GM18520 (cell line): Measurements from ENCODE around the gene SNX9.
A peak's percentile ranks its signal among the peaks of the same experiment; 100 is the strongest.

Source experiments
- ATAC-seq: cut with Tn5 transposase; IDR thresholded peaks from one replicate; pipeline ENCODE4 v1.9.1; 2021; ENCODE audit not compliant: unreplicated experiment

Gene SNX9

DNA sequence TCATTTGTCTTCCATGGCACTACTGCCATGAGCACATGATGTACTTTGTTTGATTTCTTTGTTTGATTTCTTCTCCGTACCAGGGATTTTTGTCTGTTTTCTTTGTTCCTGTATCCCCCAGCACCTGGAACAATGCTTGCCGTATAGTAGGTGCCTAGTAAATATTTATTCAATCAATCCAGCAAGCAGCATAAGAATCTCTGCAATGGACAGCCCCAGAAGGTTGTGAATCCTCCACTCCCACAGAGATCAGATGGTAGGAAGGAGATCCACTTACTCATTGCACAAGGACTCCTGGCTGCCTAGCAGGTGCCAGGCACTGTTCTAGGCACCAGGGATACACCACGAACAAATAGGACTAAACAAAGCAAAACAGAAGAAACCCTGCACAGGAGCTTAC is 151.9 kb downstream of the SNX9 start:
- no peak for ATAC-seq

DNA sequence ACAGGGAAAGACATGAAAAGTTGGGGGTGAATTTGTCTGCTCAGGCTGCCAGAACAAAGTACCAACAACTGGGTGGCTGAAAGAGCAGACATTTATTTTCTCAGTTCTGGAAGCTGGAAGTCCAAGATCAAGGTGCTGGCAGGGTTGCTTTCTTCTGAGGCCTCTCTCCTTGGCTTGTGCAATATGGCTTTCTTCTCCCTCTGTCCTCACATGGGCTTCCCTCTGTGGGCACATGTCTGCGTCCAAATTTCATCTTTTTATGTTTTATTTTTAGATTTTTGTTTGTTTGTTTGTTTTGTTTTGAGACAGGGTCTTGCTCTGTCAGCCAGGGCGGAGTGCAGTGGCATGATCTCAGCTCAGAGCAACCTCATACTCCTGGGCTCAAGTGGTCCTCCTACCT is 152.4 kb downstream of the SNX9 start:
- ATAC-seq = no peak

- ATAC-seq = no peak
These were observed 153.5 kb downstream of the SNX9 start for GRCh38 chr6:157976345-157977175.

GRCh38 chr6:157977176-157977804 is 154.2 kb downstream of the SNX9 start:
- ATAC-seq = no peak

DNA sequence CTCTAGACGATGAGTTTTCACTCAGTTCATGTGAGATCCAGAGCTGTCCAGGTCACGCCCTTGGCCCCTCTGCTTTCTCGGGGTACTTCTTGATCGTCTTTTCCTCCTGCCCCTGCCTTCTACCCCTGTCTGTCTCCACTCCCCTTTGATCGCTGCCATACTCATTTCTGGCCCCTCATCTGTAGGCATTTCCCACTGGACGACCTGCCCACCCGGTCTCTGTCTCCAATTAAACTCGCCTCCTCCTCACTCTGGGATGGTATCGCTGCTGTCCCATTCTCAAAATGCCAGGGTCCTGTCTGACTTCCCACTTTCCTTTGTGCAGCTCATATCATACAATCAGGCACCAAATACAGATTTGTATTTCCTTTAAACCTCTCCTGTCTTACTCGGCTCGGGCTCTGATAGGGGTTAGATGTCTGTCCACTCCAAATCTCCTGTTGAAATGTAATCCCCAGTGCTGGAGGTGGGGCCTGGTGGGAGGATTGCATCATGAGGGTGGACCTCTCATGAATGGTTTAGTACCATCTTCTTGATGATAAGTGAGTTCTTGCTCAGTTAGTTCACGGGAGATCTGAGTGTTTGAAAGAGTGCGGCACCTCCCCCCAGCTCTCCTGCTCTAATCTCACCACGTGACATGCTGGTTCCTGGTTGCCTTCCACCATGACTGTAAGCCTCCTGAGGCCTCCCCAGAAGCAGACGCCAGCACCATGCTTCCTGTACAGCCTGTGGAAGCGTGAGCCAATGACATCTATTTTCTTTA is 155.2 kb downstream of the SNX9 start:
- no peak for ATAC-seq

- no peak for ATAC-seq
These were observed 157.5 kb downstream of the SNX9 start for GRCh38 chr6:157980288-157981131.

GRCh38 chr6:157981132-157981394 is 158.0 kb downstream of the SNX9 start:
- ATAC-seq = peak; percentile 12

- ATAC-seq = peak; percentile 77
These were observed 158.5 kb downstream of the SNX9 start, which contains the start of gene SYNJ2 for GRCh38 chr6:157981395-157982101. SYNJ2 (plus strand) TSS chr6:157981863; CDS start chr6:157981962, 99 bp downstream.

- no peak for ATAC-seq
These were observed 159.1 kb downstream of the SNX9 start for GRCh38 chr6:157982102-157982562.

DNA sequence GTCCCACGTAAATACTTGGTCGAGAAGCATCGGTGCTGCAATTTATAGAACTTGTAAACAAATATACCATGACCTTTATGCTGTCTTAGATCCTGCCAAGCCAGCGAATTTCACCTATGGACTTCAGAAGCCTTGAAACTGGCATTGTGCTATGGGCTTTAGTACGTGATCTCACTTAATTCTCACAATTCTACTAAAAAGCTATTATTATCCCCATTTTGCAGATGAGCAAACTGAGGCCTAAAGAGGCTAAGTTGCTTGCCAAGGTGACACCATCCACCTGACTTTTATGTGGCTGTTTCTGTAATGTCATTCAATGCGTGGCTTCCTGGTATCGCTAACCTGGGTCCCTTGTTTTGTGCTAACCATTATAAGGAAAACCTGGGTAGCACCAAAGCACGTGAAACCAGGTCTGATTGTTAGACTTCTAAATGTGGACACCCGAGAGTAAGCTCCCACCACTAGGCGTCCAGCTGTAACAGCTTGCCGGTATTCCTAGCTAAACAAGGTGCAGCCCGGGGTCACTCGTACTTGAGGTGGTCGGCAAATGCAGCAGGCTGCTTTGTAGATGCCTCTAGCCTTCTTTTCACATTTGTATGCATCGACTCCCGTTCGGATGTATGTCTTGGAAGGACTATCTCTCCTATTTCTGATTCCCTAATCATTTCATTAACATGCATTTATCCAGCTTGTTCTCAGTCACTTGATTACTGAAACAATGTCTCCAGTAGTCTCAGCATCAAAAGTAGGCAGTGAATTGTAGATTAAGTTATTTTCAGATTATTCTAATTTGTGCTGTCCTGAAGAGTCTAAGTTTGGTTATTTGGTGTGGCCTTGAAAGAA is 159.7 kb downstream of the SNX9 start:
- no peak for ATAC-seq

- ATAC-seq = no peak
These were observed 160.5 kb downstream of the SNX9 start for GRCh38 chr6:157983406-157984119.

DNA sequence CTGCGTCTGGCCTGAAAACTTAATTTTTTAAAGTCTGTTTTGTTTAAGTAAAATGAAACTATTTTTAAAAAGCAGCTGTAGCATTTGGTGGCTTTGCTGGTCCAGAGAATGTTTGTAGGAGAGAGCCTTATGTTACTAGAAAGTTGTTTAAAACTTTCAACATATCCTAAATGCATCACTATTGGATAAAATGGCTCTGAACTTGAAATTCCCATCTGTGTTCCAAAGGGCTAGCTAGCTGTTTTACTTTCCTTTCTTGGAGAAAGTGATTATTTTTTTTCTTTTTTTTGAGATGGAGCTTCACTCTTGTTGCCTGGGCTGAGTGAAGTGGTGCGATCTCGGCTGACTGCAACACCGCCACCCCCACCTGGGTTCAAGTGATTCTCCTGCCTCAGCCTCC is 161.1 kb downstream of the SNX9 start:
- no peak for ATAC-seq

- no peak for ATAC-seq
These were observed 161.7 kb downstream of the SNX9 start for GRCh38 chr6:157984686-157985225.

DNA sequence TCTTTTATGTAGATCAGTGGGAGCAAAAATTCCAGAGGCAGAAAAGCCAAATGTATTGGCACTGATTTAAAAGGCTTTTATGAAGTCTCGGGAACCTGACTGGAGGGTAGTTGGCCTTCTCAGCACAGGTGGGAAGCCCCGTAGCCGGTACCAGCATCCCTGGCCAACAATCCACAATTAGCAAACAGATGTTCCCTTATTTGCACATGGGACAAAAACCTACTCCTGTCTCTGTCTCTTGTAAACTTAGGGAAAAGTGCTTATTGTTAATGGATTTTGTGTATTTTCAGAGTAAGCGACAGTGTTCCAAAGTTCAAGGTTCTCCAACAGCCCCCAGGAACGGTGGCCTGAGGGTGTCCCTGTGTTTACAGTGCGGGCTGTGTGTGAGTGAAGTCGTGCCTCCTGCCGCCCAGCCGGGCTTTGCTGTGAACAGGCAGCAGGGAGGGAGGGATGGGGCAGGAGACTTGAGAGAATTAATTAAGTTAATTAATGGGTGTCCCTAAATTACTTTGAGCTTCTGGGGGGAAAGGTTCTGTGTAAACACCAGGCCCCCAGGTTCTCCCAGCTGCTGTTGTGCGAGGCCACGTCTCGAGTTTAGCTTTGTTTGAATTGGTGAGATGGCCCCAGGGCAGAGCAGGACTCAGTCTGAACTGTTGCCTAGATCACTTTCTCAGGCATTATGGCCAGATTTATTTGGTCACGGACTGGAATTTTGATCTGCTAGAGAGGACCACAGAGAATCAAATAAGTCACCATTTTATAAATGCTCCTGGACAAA is 162.5 kb downstream of the SNX9 start:
- ATAC-seq = no peak

DNA sequence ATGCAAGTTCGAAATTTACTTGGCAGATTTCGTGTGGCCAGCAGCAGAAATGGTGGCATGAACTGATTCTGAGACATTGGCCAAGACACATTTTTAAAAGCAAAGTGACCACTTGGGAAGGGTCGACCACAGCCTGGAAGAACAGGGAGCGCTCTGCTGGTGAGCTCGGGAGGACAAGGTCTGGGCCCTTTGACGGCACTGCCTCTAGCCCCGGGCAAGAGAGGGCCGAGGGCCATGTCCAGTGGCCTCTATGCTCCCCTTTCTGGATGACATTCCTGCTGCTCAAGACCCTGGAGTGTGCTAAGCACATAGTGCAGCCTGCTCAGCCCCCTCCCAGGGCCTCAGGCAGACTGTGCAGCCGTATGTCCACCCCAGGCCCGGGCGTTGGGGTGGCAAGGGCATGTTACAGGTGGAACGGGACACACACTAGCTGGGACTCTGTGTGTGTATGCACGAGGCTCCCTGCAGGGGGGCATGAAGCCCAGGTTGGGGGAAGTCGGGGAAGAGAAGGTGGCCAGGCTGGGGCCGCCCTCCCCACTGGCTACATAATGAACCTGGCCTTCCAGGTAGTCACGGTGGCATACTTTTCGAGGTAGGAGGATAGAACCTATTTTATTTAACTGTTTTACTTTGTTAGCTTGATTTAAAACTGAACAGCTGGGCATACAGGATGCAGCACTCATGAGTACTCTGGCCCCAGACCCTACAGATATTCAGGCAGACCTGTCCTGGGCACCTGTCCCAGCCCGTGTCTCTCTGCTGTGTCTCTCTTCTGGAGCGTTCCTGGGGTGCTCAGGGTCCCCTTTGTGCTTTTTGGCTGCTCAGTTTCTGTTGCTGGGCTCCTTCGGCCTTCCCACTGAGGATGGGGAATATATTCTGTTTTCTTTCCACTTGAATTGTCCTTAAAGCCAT is 165.0 kb downstream of the SNX9 start:
- ATAC-seq = no peak

GRCh38 chr6:157988700-157989063 is 165.6 kb downstream of the SNX9 start:
- no peak for ATAC-seq
